H1 (cell line): ENCODE data around the gene GPR39. TPM values are rescaled to one million over a fixed set of nuclear protein-coding genes. Genes with fewer than 3 reads are reported as not detected.

Experiments
- CTCF ChIA-PET: fragments of 300-600 bp; sonication (Branson Sonifier 250); formaldehyde crosslinking; loops from one replicate; lab custom pipeline; 2021; ENCODE audit not compliant: partially characterized antibody; lab: Charles Lee
- POLR2A ChIA-PET: fragments of 300-600 bp; sonication (Branson Sonifier 250); formaldehyde crosslinking; loops from one replicate; lab custom pipeline; 2021; ENCODE audit warnings: inconsistent platforms; ENCODE audit not compliant: partially characterized antibody; lab: Charles Lee
- DNase-seq, 2 experiments: peaks; one replicate each; pipeline versions ENCODE4 v3.0.0 to v3.0.0-alpha.2; 2010 to 2022; ENCODE audit warnings: low spot score in 2 of 2, low read depth in 1 of 2, mixed read lengths in 1 of 2
- FAIRE-seq: peaks from 2 replicates; lab custom pipeline; 2011; peaks lifted over from hg19 to GRCh38; lab: Jason Lieb, UNC
- H2AFZ ChIP-seq: 2 replicates; pipeline ENCODE4 v1.8.1; 2012; ENCODE audit warnings: low read length, inconsistent platforms
- H2AK5ac ChIP-seq: 2 replicates; pipeline ENCODE4 v1.6.1; 2013; ENCODE audit warnings: low read depth, low read length
- H2BK120ac ChIP-seq: replicated peaks from 2 replicates; pipeline ENCODE3; 2013; ENCODE audit warnings: low read depth, low read length, inconsistent platforms
- H2BK12ac ChIP-seq: 2 replicates; pipeline ENCODE4 v1.6.1; 2013; ENCODE audit warnings: low read depth, low read length
- H2BK15ac ChIP-seq: 2 replicates; pipeline ENCODE4 v1.6.1; 2013; ENCODE audit warnings: low read length
- H2BK20ac ChIP-seq: 2 replicates; pipeline ENCODE4 v1.6.1; 2013; ENCODE audit warnings: low read length
- H2BK5ac ChIP-seq: 2 replicates; pipeline ENCODE4 v1.6.1; 2013; ENCODE audit warnings: low read depth, low read length
- H3K14ac ChIP-seq: 2 replicates; pipeline ENCODE4 v1.6.1; 2013; ENCODE audit warnings: inconsistent platforms; ENCODE audit not compliant: insufficient read length
- H3K18ac ChIP-seq: 2 replicates; pipeline ENCODE4 v1.6.1; 2013; ENCODE audit warnings: low read length; ENCODE audit errors: extremely low read depth
- H3K23ac ChIP-seq: 2 replicates; pipeline ENCODE4 v1.6.1; 2013; ENCODE audit warnings: inconsistent platforms; ENCODE audit not compliant: insufficient read length
- H3K23me2 ChIP-seq: 2 replicates; pipeline ENCODE4 v1.6.1; 2013; ENCODE audit warnings: low read depth, low read length
- H3K27ac ChIP-seq: 2 replicates; pipeline ENCODE4 v1.6.1; 2011; ENCODE audit warnings: low read depth, low read length, inconsistent platforms
- H3K27me3 ChIP-seq, 4 experiments: replicated peaks in 1 of 4; 1 replicate in 1 of 4; 2 replicates in 3 of 4; pipeline versions ENCODE4 v1.6.1 to v1.8.1; 2011 to 2013; ENCODE audit warnings: low read length in 3 of 4, mild to moderate bottlenecking in 3 of 4, inconsistent platforms in 2 of 4, mixed read lengths in 2 of 4, moderate library complexity in 1 of 4; ENCODE audit not compliant: control insufficient read depth in 3 of 4, insufficient read depth in 3 of 4; ENCODE audit errors: extremely low read depth in 1 of 4
- H3K36me3 ChIP-seq, 4 experiments: 2 replicates each; pipeline versions ENCODE4 v1.6.1 to v1.8.1; 2011 to 2013; ENCODE audit warnings: mild to moderate bottlenecking in 4 of 4, low read length in 3 of 4, moderate library complexity in 2 of 4, control low read depth in 1 of 4, inconsistent platforms in 1 of 4; ENCODE audit not compliant: insufficient read depth in 4 of 4, control insufficient read depth in 2 of 4
- H3K4ac ChIP-seq: replicated peaks from 2 replicates; pipeline ENCODE3; 2013; ENCODE audit warnings: low read length, low read depth, mixed read lengths, inconsistent platforms; ENCODE audit not compliant: insufficient read length
- H3K4me1 ChIP-seq, 4 experiments: replicated peaks in 1 of 4; 1 replicate in 1 of 4; 2 replicates in 3 of 4; pipeline versions ENCODE4 v1.6.1 to v1.8.1; 2011 to 2013; ENCODE audit warnings: low read length in 3 of 4, inconsistent platforms in 2 of 4, mixed read lengths in 1 of 4; ENCODE audit not compliant: insufficient read depth in 4 of 4, control insufficient read depth in 3 of 4
- H3K4me2 ChIP-seq, 2 experiments: 2 replicates each; pipeline versions ENCODE4 v1.6.1 to v1.8.1; 2011 to 2013; ENCODE audit warnings: low read depth in 2 of 2, low read length in 2 of 2, control low read depth in 1 of 2, inconsistent platforms in 1 of 2, mild to moderate bottlenecking in 1 of 2; ENCODE audit not compliant: insufficient read depth in 1 of 2
- H3K4me3 ChIP-seq, 4 experiments: fragments of 200-600, 300-600 bp in 1 of 4; sonication (generic), shearing (Covaris generic), sonication (Bioruptor Twin) in 1 of 4; 2 replicates each; pipeline versions ENCODE4 v1.5.1 to v1.8.1; 2011 to 2016; ENCODE audit warnings: low read length in 4 of 4, low read depth in 3 of 4, control low read depth in 2 of 4, inconsistent platforms in 2 of 4, mild to moderate bottlenecking in 2 of 4, mixed read lengths in 1 of 4, moderate library complexity in 1 of 4; ENCODE audit not compliant: insufficient read depth in 2 of 4; ENCODE audit errors: extremely low read depth in 1 of 4
- H3K56ac ChIP-seq: replicated peaks from 2 replicates; pipeline ENCODE3; 2013; ENCODE audit warnings: low read depth, mild to moderate bottlenecking, mixed read lengths, low read length, inconsistent platforms; ENCODE audit not compliant: insufficient read length
- H3K79me1 ChIP-seq: 2 replicates; pipeline ENCODE4 v1.6.1; 2013; ENCODE audit warnings: low read depth, low read length, control low read depth
- H3K79me2 ChIP-seq, 2 experiments: 2 replicates each; pipeline versions ENCODE4 v1.6.1 to v1.8.1; 2012 to 2013; ENCODE audit warnings: low read length in 2 of 2, mild to moderate bottlenecking in 2 of 2, inconsistent platforms in 1 of 2; ENCODE audit not compliant: insufficient read depth in 2 of 2, control insufficient read depth in 1 of 2
- H3K9ac ChIP-seq, 4 experiments: replicated peaks in 1 of 4; 1 replicate in 1 of 4; 2 replicates in 3 of 4; pipeline versions ENCODE4 v1.6.1 to v1.8.1; 2011 to 2013; ENCODE audit warnings: low read depth in 3 of 4, low read length in 3 of 4, control low read depth in 2 of 4, mild to moderate bottlenecking in 2 of 4, moderate library complexity in 2 of 4, inconsistent platforms in 1 of 4; ENCODE audit errors: extremely low read depth in 1 of 4
- H3K9me3 ChIP-seq, 2 experiments: 2 replicates each; pipeline versions ENCODE4 v1.6.1 to v1.8.1; 2012 to 2013; ENCODE audit warnings: mild to moderate bottlenecking in 2 of 2, moderate library complexity in 2 of 2, control low read depth in 1 of 2, inconsistent platforms in 1 of 2, low read depth in 1 of 2, low read length in 1 of 2, mixed read lengths in 1 of 2; ENCODE audit not compliant: insufficient read depth in 2 of 2
- H4K20me1 ChIP-seq, 2 experiments: replicated peaks in 1 of 2; 2 replicates each; pipeline versions ENCODE3 to v1.8.1; 2011 to 2013; ENCODE audit warnings: inconsistent platforms in 2 of 2, low read length in 2 of 2, mild to moderate bottlenecking in 1 of 2; ENCODE audit not compliant: insufficient read depth in 2 of 2, control insufficient read depth in 1 of 2
- H4K5ac ChIP-seq: 2 replicates; pipeline ENCODE4 v1.6.1; 2013; ENCODE audit warnings: low read length, low read depth, mixed read lengths, inconsistent platforms; ENCODE audit not compliant: insufficient read length
- H4K8ac ChIP-seq: 2 replicates; pipeline ENCODE4 v1.8.0; 2013; ENCODE audit warnings: mild to moderate bottlenecking, moderate library complexity, low read length, inconsistent platforms; ENCODE audit not compliant: insufficient read depth; ENCODE audit errors: extremely low read depth
- H4K91ac ChIP-seq: replicated peaks from 2 replicates; pipeline ENCODE3; 2013; ENCODE audit warnings: low read length, mixed read lengths, inconsistent platforms; ENCODE audit not compliant: insufficient read length
- BCL11A ChIP-seq, 2 experiments: IDR thresholded peaks; one replicate each; pipeline ENCODE4 v1.6.1; 2011; ENCODE audit warnings: low read depth in 2 of 2, low read length in 2 of 2, mild to moderate bottlenecking in 2 of 2
- EP300 ChIP-seq, 2 experiments: IDR thresholded peaks; 1 replicate in 1 of 2; 2 replicates in 1 of 2; pipeline ENCODE4 v1.6.1; 2011 to 2012; ENCODE audit warnings: low read depth in 2 of 2, low read length in 2 of 2, mild to moderate bottlenecking in 2 of 2, borderline replicate concordance in 1 of 2, inconsistent platforms in 1 of 2, moderate library complexity in 1 of 2
- JUN ChIP-seq: IDR thresholded peaks from 2 replicates; pipeline ENCODE4 v1.6.1; 2011; ENCODE audit warnings: low read depth, mild to moderate bottlenecking, improper control_type of control experiment, low read length
- SIRT6 ChIP-seq: IDR thresholded peaks from one replicate; pipeline ENCODE4 v1.7.1; 2012; ENCODE audit warnings: low read length, inconsistent platforms
- SUZ12 ChIP-seq: fragments of 200-600 bp; sonication (generic); IDR thresholded peaks from 2 replicates; pipeline ENCODE4 v1.6.1; 2012; ENCODE audit warnings: mild to moderate bottlenecking, inconsistent platforms, low read length, moderate library complexity, mixed read lengths
- ZNF274 ChIP-seq: IDR thresholded peaks from 2 replicates; pipeline ENCODE4 v1.7.0; 2012; ENCODE audit warnings: low read length, borderline replicate concordance; ENCODE audit errors: extremely low read depth
- WGBS, 2 experiments: shearing (Covaris generic) in 1 of 2; methylation state at CpG; one replicate each; pipeline versions ENCODE4 v1.1.6 to v1.1.7; 2013 to 2015; ENCODE audit warnings: low lambda C conversion rate in 2 of 2, mixed read lengths in 2 of 2, inconsistent platforms in 1 of 2, low coverage in 1 of 2, missing lambda C conversion rate in 1 of 2; ENCODE audit not compliant: insufficient replicate concordance in 2 of 2, insufficient coverage in 1 of 2, insufficient read length in 1 of 2; ENCODE audit errors: extremely low coverage in 1 of 2, missing lambda C conversion rate in 1 of 2; 5-methylcytosine and 5-hydroxymethylcytosine counted together
- long read RNA-seq, 2 experiments: library from RNA in 1 of 2; library from capped mRNA in 1 of 2; stranded (forward); transcript quantifications; one replicate each; pipeline ENCODE4 v2.0.0, GENCODE V29; 2021; ENCODE audit warnings: inconsistent platforms in 1 of 2
- polyA minus RNA-seq, 3 experiments: library from RNA; depleted of rRNA, polyadenylated mRNA; stranded (reverse); fragments of >200 nt; gene quantifications; 1 replicate in 2 of 3; 2 replicates in 1 of 3; pipeline ENCODE4 v1.2.3, GENCODE V29; 2011
- polyA plus RNA-seq, 7 experiments: library from polyadenylated mRNA; depleted of rRNA in 3 of 7; stranded (reverse) in 5 of 7; unstranded in 2 of 7; fragments of >200 nt in 5 of 7; fragments of 200-250 nt in 2 of 7; gene quantifications; 1 replicate in 5 of 7; 2 replicates in 1 of 7; 4 replicates in 1 of 7; pipeline versions ENCODE4 v1.2.1 to v1.2.3, GENCODE V29; 2011 to 2013; ENCODE audit warnings: missing spikeins in 2 of 7, mixed read lengths in 2 of 7
- total RNA-seq: library from RNA; stranded (reverse); fragmentation: NEBNext Ultra II Directional; extraction: Animal tissue kit (Norgen Biotek cat#: 25700); gene quantifications from 2 replicates; pipeline ENCODE4 v1.2.1, GENCODE V29; 2021
- TF ChIP-seq, protein P1 (sequence below): IDR thresholded peaks from 2 replicates; pipeline ENCODE4 v1.6.1; 2012; ENCODE audit warnings: inconsistent platforms
- TF ChIP-seq, protein P2 (sequence below): IDR thresholded peaks from 2 replicates; pipeline ENCODE4 v1.6.1; 2012; ENCODE audit warnings: inconsistent platforms

Gene GPR39
- total RNA-seq (0.63 and 0.65 TPM in 2 replicates), polyA plus RNA-seq (2011; rRNA removed) (2.0 and 2.7 TPM in 2 replicates), polyA minus RNA-seq (2011; rRNA and poly(A)+ RNA removed) (8.2 and 11.8 TPM in 2 replicates)
- 1.1 TPM for polyA plus RNA-seq (2011; cell fraction: cytosol; rRNA removed)
- 2.2 TPM for polyA plus RNA-seq (2011; cell fraction: nucleus; rRNA removed)
- polyA plus RNA-seq (2012, experiment 1 of 2) = 0.52 to 0.89 TPM (median 0.65 TPM) in 4 replicates
- polyA plus RNA-seq (2012, experiment 2 of 2) = 0.81 TPM
- polyA plus RNA-seq (2013, experiment 1 of 2) = 1.5 TPM
- polyA plus RNA-seq (2013, experiment 2 of 2) = 1.4 TPM
- polyA minus RNA-seq (2011; cell fraction: cytosol; rRNA and poly(A)+ RNA removed) = 2.6 TPM
- 15.4 TPM for polyA minus RNA-seq (2011; cell fraction: nucleus; rRNA and poly(A)+ RNA removed)
- long read RNA-seq, experiment 1, partial matches to known transcripts = 0 of 1 reads
- long read RNA-seq, experiment 1, other reads (novel, unspliced or antisense) = 1 of 1 reads
- long read RNA-seq, experiment 2 = 0 reads

DNA sequence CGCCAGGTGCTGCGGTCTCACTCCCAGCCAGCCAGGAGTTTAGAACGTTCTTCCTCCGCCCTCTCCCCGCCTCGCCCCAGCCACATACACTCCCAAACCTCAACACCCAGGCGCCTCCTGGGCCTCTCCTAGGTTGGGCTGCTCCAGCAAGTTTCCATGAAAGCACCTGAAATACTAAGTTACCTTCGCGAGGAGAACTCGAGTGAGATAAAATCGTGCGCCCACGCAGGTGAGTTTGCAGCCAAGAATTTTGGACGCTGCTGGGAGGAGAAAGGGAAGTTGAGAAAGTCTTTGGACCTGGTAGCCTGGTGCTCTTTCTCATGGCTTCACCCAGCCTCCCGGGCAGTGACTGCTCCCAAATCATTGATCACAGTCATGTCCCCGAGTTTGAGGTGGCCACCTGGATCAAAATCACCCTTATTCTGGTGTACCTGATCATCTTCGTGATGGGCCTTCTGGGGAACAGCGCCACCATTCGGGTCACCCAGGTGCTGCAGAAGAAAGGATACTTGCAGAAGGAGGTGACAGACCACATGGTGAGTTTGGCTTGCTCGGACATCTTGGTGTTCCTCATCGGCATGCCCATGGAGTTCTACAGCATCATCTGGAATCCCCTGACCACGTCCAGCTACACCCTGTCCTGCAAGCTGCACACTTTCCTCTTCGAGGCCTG is at the start of gene GPR39:
Gene GPR39 (plus strand): TSS at position 83 of the 673 bp plus-strand sequence.
- H2AFZ ChIP-seq = peak within 1 kb of the TSS; percentile 47
- no peak for FAIRE-seq
- no peak within 1 kb of the TSS for H3K4ac ChIP-seq
- no peak within 1 kb of the TSS for H3K14ac ChIP-seq
- no peak within 1 kb of the TSS for H3K23ac ChIP-seq
- peak within 1 kb of the TSS; percentile 77 to 95 for H3K4me2 ChIP-seq
- H3K27ac ChIP-seq = no peak within 1 kb of the TSS
- H2AK5ac ChIP-seq = peak within 1 kb of the TSS; percentile 77
- CTCF ChIA-PET = interaction anchor here (0.8 to 3.1 kb wide), 6 partner anchors 9 to 68 kb away, joined by 3 to 13 read pairs (median 4); no protein-coding TSS in a partner anchor
- peak within 1 kb of the TSS; percentile 82; the same call in 1 of the 2 replicates for H2BK15ac ChIP-seq
- H3K9me3 ChIP-seq = no peaks in the 10 kb centered on the region
- no peaks in the 10 kb centered on the region for H3K36me3 ChIP-seq
- peak within 1 kb of the TSS; percentile 88 for H3K18ac ChIP-seq
- no peak within 1 kb of the TSS for H3K56ac ChIP-seq
- H4K8ac ChIP-seq = peak within 1 kb of the TSS; percentile 54
- H4K5ac ChIP-seq = no peak within 1 kb of the TSS
- WGBS, 2 experiments = 56% methylated on average over 20 of the region's 23 CpGs; no CpG with 5 or more reads in 1 of the 2 experiments
- no peak within 1 kb of the TSS for H2BK120ac ChIP-seq
- peak within 1 kb of the TSS; percentile 67; the same call in 1 of the 2 replicates for H2BK5ac ChIP-seq
- H2BK20ac ChIP-seq = 0 out of 2 replicates have a peak within 1 kb of the TSS, but pooled peaks have one; percentile 49
- H3K4me3 ChIP-seq = peak within 1 kb of the TSS; percentile 50 to 67 (median 64)
- H3K79me2 ChIP-seq = no peaks in the 10 kb centered on the region
- H3K4me1 ChIP-seq = peaks cover 2 to 12% (median 5%) of the 10 kb centered on the region in 4 experiments; a peak in 4 of 7 replicates
- peak within 1 kb of the TSS; percentile 37 for H4K91ac ChIP-seq
- H3K23me2 ChIP-seq = peaks cover 8% of the 10 kb centered on the region
- POLR2A ChIA-PET = interaction anchor here (1.4 to 1.5 kb wide), 3 partner anchors 9 to 25 kb away, joined by 3 read pairs; no protein-coding TSS in a partner anchor
- H3K9ac ChIP-seq = peak within 1 kb of the TSS in 2 of 4 experiments; percentile 5 to 14; a peak in 1 of 7 replicates
- no peaks in the 10 kb centered on the region for H4K20me1 ChIP-seq
- no peak for DNase-seq
- peak within 1 kb of the TSS; percentile 88; the same call in 1 of the 2 replicates for H2BK12ac ChIP-seq
- H3K79me1 ChIP-seq = no peaks in the 10 kb centered on the region
- peaks cover 2 to 24% (median 15%) of the 10 kb centered on the region in 4 experiments for H3K27me3 ChIP-seq
- TF ChIP-seq ZNF274 (no peak), JUN (no peak), BCL11A (IDR thresholded peaks at IDR 0.05; ENCODE audit: low read depth in 2 of 2, low read length in 2 of 2) (no peak), EP300 (IDR thresholded peaks at IDR 0.05; ENCODE audit: borderline replicate concordance in 1 of 2, low read depth in 2 of 2, low read length in 2 of 2) (no peak), SIRT6 (no peak), SUZ12 (no peak)
- TF ChIP-seq, protein P1, sequence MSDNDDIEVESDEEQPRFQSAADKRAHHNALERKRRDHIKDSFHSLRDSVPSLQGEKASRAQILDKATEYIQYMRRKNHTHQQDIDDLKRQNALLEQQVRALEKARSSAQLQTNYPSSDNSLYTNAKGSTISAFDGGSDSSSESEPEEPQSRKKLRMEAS = peak; percentile 57
- TF ChIP-seq, protein P2, sequence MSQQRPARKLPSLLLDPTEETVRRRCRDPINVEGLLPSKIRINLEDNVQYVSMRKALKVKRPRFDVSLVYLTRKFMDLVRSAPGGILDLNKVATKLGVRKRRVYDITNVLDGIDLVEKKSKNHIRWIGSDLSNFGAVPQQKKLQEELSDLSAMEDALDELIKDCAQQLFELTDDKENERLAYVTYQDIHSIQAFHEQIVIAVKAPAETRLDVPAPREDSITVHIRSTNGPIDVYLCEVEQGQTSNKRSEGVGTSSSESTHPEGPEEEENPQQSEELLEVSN = 0 out of 2 replicates have a peak, but pooled peaks have one; percentile 29
